K562 (cell line): Measurements from ENCODE around the gene SBK1. TPM values are rescaled to one million over a fixed set of nuclear protein-coding genes. Genes with fewer than 3 reads are reported as not detected.
A peak's percentile ranks its signal among the peaks of the same experiment; 100 is the strongest.

Source experiments
- ATAC-seq: fragments of 200-7000 bp; cut with Tn5 transposase; 3 replicates; pipeline ENCODE4 v1.9.1; 2020; ENCODE audit warnings: moderate library complexity
- BruUV-seq: library from RNA; stranded (reverse); fragments of 400-500 nt; replicated peaks from 2 replicates; lab custom pipeline; 2021; lab: Mats Ljungman, UMichigan
- CTCF ChIA-PET: fragments of 300-600 bp; formaldehyde crosslinking; extraction: SDS; loops from one replicate; lab custom pipeline; 2021; ENCODE audit warnings: low intra/inter-chr PET ratio; lab: Yijun Ruan, JAX
- POLR2A ChIA-PET: fragments of 300-600, 350-650 bp; sonication (Branson Sonifier 250); formaldehyde crosslinking; extraction: SDS; loops from one replicate; lab custom pipeline; 2021; ENCODE audit warnings: antibody characterized with exemption, inconsistent platforms; lab: Yijun Ruan, JAX
- DNase-seq, 4 experiments: peaks; one replicate each; pipeline versions ENCODE4 v3.0.0 to v3.0.0-alpha.2; 2011 to 2018; ENCODE audit warnings: low spot score in 3 of 4, mixed read lengths in 3 of 4; ENCODE audit errors: extremely low read depth in 1 of 4
- FAIRE-seq: peaks from 2 replicates; lab custom pipeline; 2011; peaks lifted over from hg19 to GRCh38; lab: Jason Lieb, UNC
- H2AFZ ChIP-seq: 2 replicates; pipeline ENCODE4 v1.6.0; 2011; ENCODE audit warnings: low read depth, low read length, control low read depth, inconsistent platforms
- H3K27ac ChIP-seq: fragments of 200-600 bp; 3 replicates; pipeline ENCODE4 v1.8.0; 2011; ENCODE audit warnings: low read depth, mild to moderate bottlenecking, control low read depth, inconsistent platforms, low read length, moderate library complexity, mixed read lengths; ENCODE audit errors: extremely low read depth
- H3K27me3 ChIP-seq, 2 experiments: fragments of 300-600 bp in 1 of 2; 2 replicates in 1 of 2; 3 replicates in 1 of 2; pipeline versions ENCODE4 v1.6.0 to v1.8.0; 2011; ENCODE audit warnings: inconsistent platforms in 2 of 2, low read length in 2 of 2, mild to moderate bottlenecking in 1 of 2, mixed read lengths in 1 of 2, moderate library complexity in 1 of 2; ENCODE audit not compliant: control insufficient read depth in 2 of 2, insufficient read depth in 2 of 2
- H3K36me3 ChIP-seq: fragments of 300-600 bp; 3 replicates; pipeline ENCODE4 v1.8.0; 2011; ENCODE audit warnings: mild to moderate bottlenecking, low read length, inconsistent platforms; ENCODE audit not compliant: control insufficient read depth, insufficient read depth
- H3K4me1 ChIP-seq, 2 experiments: fragments of 200-600 bp in 1 of 2; replicated peaks in 1 of 2; 2 replicates in 1 of 2; 3 replicates in 1 of 2; pipeline versions ENCODE4 v1.5.1 to v1.8.0; 2011; ENCODE audit warnings: inconsistent platforms in 2 of 2, low read length in 2 of 2, mild to moderate bottlenecking in 1 of 2, mixed read lengths in 1 of 2, moderate library complexity in 1 of 2; ENCODE audit not compliant: control insufficient read depth in 2 of 2, insufficient read depth in 2 of 2
- H3K4me2 ChIP-seq: 2 replicates; pipeline ENCODE4 v1.6.1; 2011; ENCODE audit warnings: low read length, control low read depth, inconsistent platforms, mixed read lengths; ENCODE audit not compliant: insufficient read depth
- H3K4me3 ChIP-seq: fragments of 200-600 bp; sonication (generic), shearing (Covaris generic); 2 replicates; pipeline ENCODE4 v1.5.1; 2016; ENCODE audit warnings: control low read depth, inconsistent platforms
- H3K79me2 ChIP-seq: fragments of 200-600 bp; 3 replicates; pipeline ENCODE4 v1.8.0; 2011; ENCODE audit warnings: low read length, inconsistent platforms; ENCODE audit not compliant: control insufficient read depth, insufficient read depth
- H3K9ac ChIP-seq, 2 experiments: 2 replicates each; pipeline versions ENCODE4 v1.6.0 to v1.6.1; 2011; ENCODE audit warnings: low read depth in 2 of 2, low read length in 2 of 2, control low read depth in 1 of 2, inconsistent platforms in 1 of 2, mild to moderate bottlenecking in 1 of 2, mixed read lengths in 1 of 2; ENCODE audit not compliant: insufficient read depth in 1 of 2
- H3K9me1 ChIP-seq: one replicate; pipeline ENCODE4 v1.6.0; 2011; ENCODE audit warnings: inconsistent platforms, mild to moderate bottlenecking, low read length, moderate library complexity; ENCODE audit not compliant: control insufficient read depth, insufficient read depth
- H3K9me3 ChIP-seq: replicated peaks from 2 replicates; pipeline ENCODE4 v1.5.1; 2011; ENCODE audit warnings: low read depth, low read length, inconsistent platforms; ENCODE audit not compliant: control insufficient read depth, insufficient read depth
- H4K20me1 ChIP-seq: replicated peaks from 2 replicates; pipeline ENCODE4 v1.6.1; 2011; ENCODE audit warnings: low read length, inconsistent platforms, mixed read lengths; ENCODE audit not compliant: control insufficient read depth, insufficient read depth
- CREB5 ChIP-seq: fragments of 250-450 bp; sonication (Bioruptor Pico); IDR thresholded peaks from 2 replicates; pipeline ENCODE4 v1.5.0; 2020; ENCODE audit warnings: mild to moderate bottlenecking
- DMBX1 ChIP-seq: fragments of 250-450 bp; sonication (Bioruptor Pico); IDR thresholded peaks from 2 replicates; pipeline ENCODE4 v1.8.0; 2022; ENCODE audit warnings: inconsistent platforms, mild to moderate bottlenecking, moderate library complexity, borderline replicate concordance
- ELF2 ChIP-seq: fragments of 250-450 bp; sonication (Bioruptor Pico); IDR thresholded peaks from 2 replicates; pipeline ENCODE4 v1.5.0; 2021; ENCODE audit warnings: mild to moderate bottlenecking
- HMG20B ChIP-seq: fragments of 250-450 bp; sonication (Bioruptor Pico); IDR thresholded peaks from 2 replicates; pipeline ENCODE4 v1.5.0; 2021; ENCODE audit warnings: mild to moderate bottlenecking
- HMGN3 ChIP-seq: IDR thresholded peaks from 2 replicates; pipeline ENCODE4 v1.6.1; 2011; ENCODE audit warnings: borderline replicate concordance, low read depth, mild to moderate bottlenecking, mixed read lengths, low read length; ENCODE audit not compliant: insufficient read length; ENCODE audit errors: extremely low read depth
- L3MBTL2 ChIP-seq: fragments of 450-650 bp; IDR thresholded peaks from 2 replicates; pipeline ENCODE4 v1.6.1; 2016; ENCODE audit warnings: mild to moderate bottlenecking, moderate library complexity
- MECOM ChIP-seq: fragments of 250-450 bp; sonication (Bioruptor Pico); IDR thresholded peaks from 2 replicates; pipeline ENCODE4 v1.8.0; 2022; ENCODE audit warnings: inconsistent platforms
- MTA1 ChIP-seq: fragments of 450-650 bp; IDR thresholded peaks from 2 replicates; pipeline ENCODE4 v1.6.1; 2017; ENCODE audit warnings: borderline replicate concordance
- POLR2AphosphoS2 ChIP-seq: IDR thresholded peaks from 2 replicates; pipeline ENCODE4 v1.6.1; 2012; ENCODE audit warnings: low read length, improper control_type of control experiment
- POLR3A ChIP-seq: IDR thresholded peaks from 2 replicates; pipeline ENCODE4 v1.6.1; 2011; ENCODE audit warnings: borderline replicate concordance, mild to moderate bottlenecking, moderate library complexity; ENCODE audit not compliant: insufficient read length, insufficient read depth; ENCODE audit errors: extremely low read depth
- POU5F1 ChIP-seq: fragments of 150-350 bp; IDR thresholded peaks from 2 replicates; pipeline ENCODE4 v1.6.1; 2014; ENCODE audit warnings: borderline replicate concordance, low read length, low read depth, mild to moderate bottlenecking; ENCODE audit not compliant: partially characterized antibody
- RBM25 ChIP-seq: fragments of 200-400 bp; formaldehyde crosslinking; IDR thresholded peaks from 2 replicates; pipeline ENCODE4 v1.6.1; 2018; ENCODE audit warnings: low read length, low read depth, moderate library complexity; ENCODE audit not compliant: severe bottlenecking
- ZNF224 ChIP-seq: sonication (generic); formaldehyde crosslinking; IDR thresholded peaks from 2 replicates; pipeline ENCODE4 v1.8.0; 2022; ENCODE audit warnings: mild to moderate bottlenecking, missing genetic modification reagents
- ZNF398 ChIP-seq: fragments of 250-450 bp; sonication (Bioruptor Pico); IDR thresholded peaks from 2 replicates; pipeline ENCODE4 v1.8.0; 2021; ENCODE audit warnings: moderate library complexity, mild to moderate bottlenecking, inconsistent platforms
- ZNF699 ChIP-seq: fragments of 250-450 bp; sonication (Bioruptor Pico); IDR thresholded peaks from 2 replicates; pipeline ENCODE4 v1.8.0; 2021; ENCODE audit warnings: mild to moderate bottlenecking, moderate library complexity; ENCODE audit not compliant: insufficient replicate concordance
- WGBS: fragments of 100-300 bp; shearing (Covaris generic); methylation state at CpG from one replicate; pipeline ENCODE4 v1.1.6; 2016; ENCODE audit warnings: low coverage, mixed read lengths; ENCODE audit not compliant: insufficient coverage; ENCODE audit errors: missing lambda C conversion rate; 5-methylcytosine and 5-hydroxymethylcytosine counted together
- in situ Hi-C: fragments of 300-500 bp; cut with MboI; formaldehyde crosslinking; loops from 4 replicates; pipeline ENCODE4 v1.15.0; 2018; ENCODE audit warnings: inconsistent platforms, mixed read lengths
- intact Hi-C: fragments of 100-400 bp; cut with micrococcal nuclease; formaldehyde crosslinking; loops from 2 replicates; pipeline ENCODE4 v1.14.2; 2022
- polyA plus RNA-seq, 8 experiments: library from polyadenylated mRNA; depleted of rRNA in 4 of 8; stranded (reverse) in 5 of 8; unstranded in 3 of 8; fragments of >200 nt; fragmentation: Nextera tagmentation in 2 of 8; fragmentation: Illumina TruSeq in 1 of 8; extraction: Ambion mirVana in 2 of 8; extraction: Trizol in 1 of 8; gene quantifications; 2 replicates each; pipeline versions ENCODE4 v1.2.1 to v1.2.3, GENCODE V29; 2011 to 2014; ENCODE audit warnings: inconsistent platforms in 1 of 8, missing spikeins in 1 of 8
- total RNA-seq, 7 experiments: library from RNA; depleted of rRNA in 6 of 7; stranded (reverse); fragments of >200 nt in 6 of 7; fragmentation: Illumina TruSeq in 2 of 7; extraction: Trizol in 2 of 7; gene quantifications; 2 replicates each; pipeline versions ENCODE4 v1.2.1 to v1.2.3, GENCODE V29; 2011 to 2021; ENCODE audit warnings: low replicate concordance in 1 of 7

Gene SBK1
- total and polyA plus RNA-seq, 9 of the 15 experiments (the other 6 are each of a cell fraction or from before 2014, with no cell fraction given), result 0.01 to 0.07 (median 0.03) TPM; not detected in 6

- in situ Hi-C loops, result no loop called here
Measured at GRCh38 chr16:28301620-28302019, 9.3 kb downstream of the SBK1 start.

GRCh38 chr16:28303132-28303531 is 10.8 kb downstream of the SBK1 start:
- no TSS peak for BruUV-seq
- TF ChIP-seq DMBX1 (CRISPR knock-in tag) (no peak), CREB5 (CRISPR knock-in tag) (no peak), POLR3A (no peak), L3MBTL2 (no peak), MECOM (CRISPR knock-in tag) (no peak), HMGN3 (no peak), HMG20B (no peak), ELF2 (no peak), MTA1 (no peak), ZNF398 (CRISPR knock-in tag) (no peak), ZNF224 (CRISPR knock-in tag) (no peak), POU5F1 (no peak)

More at GRCh38 chr16:28301620-28302019, 9.3 kb downstream of the SBK1 start:
- Histone ChIP-seq H3K27me3 (peaks cover 5 to 31% of the 10 kb centered on the region in 2 experiments; a peak in 3 of 5 replicates), H3K4me1 (no peaks in the 10 kb centered on the region), H4K20me1 (peaks cover 30% of the 10 kb centered on the region), H3K4me3 (no peak overlapping the region), H3K4me2 (no peak overlapping the region)
- POLR2A ChIA-PET, result no interaction called here
- no peak for FAIRE-seq
- WGBS, result 0% methylated on average over 2 of the region's 2 CpGs
- TF ChIP-seq RBM25 (peak; percentile 50), ZNF699 (CRISPR knock-in tag) (no peak), POLR2AphosphoS2 (no peak)
- TF ChIP-seq, all 486 proteins: peak for 1
- DNase-seq, result no peak
- intact Hi-C loops, result no loop called here
- no peaks in the 10 kb centered on the region for H3K9me3 ChIP-seq
- no peaks in the 10 kb centered on the region for H3K9me1 ChIP-seq
- no peak overlapping the region for H2AFZ ChIP-seq
- CTCF ChIA-PET, result no interaction called here
- no peak for ATAC-seq
- no peak overlapping the region for H3K27ac ChIP-seq
- H3K36me3 ChIP-seq, result no peaks in the 10 kb centered on the region
- H3K9ac ChIP-seq, result no peak overlapping the region
- H3K79me2 ChIP-seq, result no peaks in the 10 kb centered on the region
- no TSS peak for BruUV-seq

More at GRCh38 chr16:28303132-28303531, 10.8 kb downstream of the SBK1 start:
- peaks cover 3 to 36% of the 10 kb centered on the region in 2 experiments; a peak in 2 of 5 replicates for H3K27me3 ChIP-seq
- FAIRE-seq (no peak), DNase-seq (no peak), ATAC-seq (no peak)
- no peak overlapping the region for H2AFZ ChIP-seq
- no peak overlapping the region for H3K9ac ChIP-seq
- no peak overlapping the region for H3K27ac ChIP-seq
- in situ Hi-C loops (no loop called here), intact Hi-C loops (no loop called here)
- CTCF ChIA-PET, result no interaction called here
- H4K20me1 ChIP-seq, result peaks cover 30% of the 10 kb centered on the region
- H3K4me3 ChIP-seq, result no peak overlapping the region
- no peaks in the 10 kb centered on the region for H3K4me1 ChIP-seq
- no peaks in the 10 kb centered on the region for H3K79me2 ChIP-seq
- no peaks in the 10 kb centered on the region for H3K9me3 ChIP-seq
- no peak overlapping the region for H3K4me2 ChIP-seq
- POLR2A ChIA-PET, result no interaction called here
- H3K9me1 ChIP-seq, result no peaks in the 10 kb centered on the region
- H3K36me3 ChIP-seq, result no peaks in the 10 kb centered on the region
